Measurements from ENCODE around the gene VWCE.

DNA sequence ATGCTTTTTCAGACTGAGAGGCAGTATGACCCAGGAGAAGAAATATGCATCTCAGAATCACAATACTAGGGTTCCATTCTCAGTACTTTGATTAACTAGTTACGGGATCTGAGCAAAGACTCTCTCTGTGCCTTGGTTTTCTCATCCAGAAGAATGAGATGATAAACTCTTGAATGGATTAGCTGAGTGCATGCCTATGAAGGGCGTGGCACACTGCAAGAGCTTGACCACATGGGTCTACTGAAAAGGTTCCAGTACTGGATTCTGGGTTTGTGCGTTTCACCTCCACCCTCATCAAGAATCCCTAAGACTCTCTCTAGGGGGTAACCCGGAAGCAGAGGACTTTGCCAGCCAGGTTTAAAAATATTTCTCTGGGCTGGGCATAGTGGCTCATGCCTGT, 28.5 kb downstream of the VWCE start:
- TF ChIP-seq, protein P1, sequence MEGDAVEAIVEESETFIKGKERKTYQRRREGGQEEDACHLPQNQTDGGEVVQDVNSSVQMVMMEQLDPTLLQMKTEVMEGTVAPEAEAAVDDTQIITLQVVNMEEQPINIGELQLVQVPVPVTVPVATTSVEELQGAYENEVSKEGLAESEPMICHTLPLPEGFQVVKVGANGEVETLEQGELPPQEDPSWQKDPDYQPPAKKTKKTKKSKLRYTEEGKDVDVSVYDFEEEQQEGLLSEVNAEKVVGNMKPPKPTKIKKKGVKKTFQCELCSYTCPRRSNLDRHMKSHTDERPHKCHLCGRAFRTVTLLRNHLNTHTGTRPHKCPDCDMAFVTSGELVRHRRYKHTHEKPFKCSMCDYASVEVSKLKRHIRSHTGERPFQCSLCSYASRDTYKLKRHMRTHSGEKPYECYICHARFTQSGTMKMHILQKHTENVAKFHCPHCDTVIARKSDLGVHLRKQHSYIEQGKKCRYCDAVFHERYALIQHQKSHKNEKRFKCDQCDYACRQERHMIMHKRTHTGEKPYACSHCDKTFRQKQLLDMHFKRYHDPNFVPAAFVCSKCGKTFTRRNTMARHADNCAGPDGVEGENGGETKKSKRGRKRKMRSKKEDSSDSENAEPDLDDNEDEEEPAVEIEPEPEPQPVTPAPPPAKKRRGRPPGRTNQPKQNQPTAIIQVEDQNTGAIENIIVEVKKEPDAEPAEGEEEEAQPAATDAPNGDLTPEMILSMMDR (IDR thresholded peaks at IDR 0.05) = no peak
- TF ChIP-seq EP300 (IDR thresholded peaks at IDR 0.05) (no peak), POLR2A (IDR thresholded peaks at IDR 0.05) (no peak), POLR2AphosphoS5 (IDR thresholded peaks at IDR 0.05) (no peak)

Data from upper lobe of left lung (tissue), 4 donors.